ENCODE data around the gene TLR1. TPM values are rescaled to one million over a fixed set of nuclear protein-coding genes. Genes with fewer than 3 reads are reported as not detected.

Gene TLR1
- polyA plus RNA-seq, 1 experiment = 0.05 TPM

- Histone ChIP-seq H3K36me3 (ENCODE audit: control insufficient read depth, insufficient read depth, low read length) (no peaks in the 10 kb centered on the region), H3K27me3 (ENCODE audit: control insufficient read depth, insufficient read depth, low read length) (no peaks in the 10 kb centered on the region), H3K4me3 (ENCODE audit: low read depth, low read length) (no peak overlapping the region)
- CTCF ChIA-PET = interaction anchor here (0.6 to 4.6 kb wide), 10 partner anchors 8 to 329 kb away, joined by 3 to 33 read pairs (median 6); partner anchors contain the start of gene TLR10
- DNase-seq (ENCODE audit: low read depth) = no peak
- TF ChIP-seq CTCF (IDR thresholded peaks at IDR 0.05; ENCODE audit: insufficient read depth, low read depth, low read length) = no peak
- POLR2A ChIA-PET = no interaction called here
Observed at GRCh38 chr4:38805530-38806145, 1.0 kb upstream of the TLR1 start.

- no peak for DNase-seq (ENCODE audit: low read depth)
- no peaks in the 10 kb centered on the region for H3K36me3 ChIP-seq (ENCODE audit: control insufficient read depth, insufficient read depth, low read length)
- H3K27me3 ChIP-seq (ENCODE audit: control insufficient read depth, insufficient read depth, low read length) = no peaks in the 10 kb centered on the region
- POLR2A ChIA-PET = no interaction called here
- CTCF ChIA-PET = interaction anchor here (0.8 to 4.6 kb wide), 15 partner anchors 9 to 334 kb away, joined by 3 to 33 read pairs (median 4); partner anchors contain the start of gene TLR10
- no peak overlapping the region for H3K4me3 ChIP-seq (ENCODE audit: low read depth, low read length)
- TF ChIP-seq CTCF (IDR thresholded peaks at IDR 0.05; ENCODE audit: insufficient read depth, low read depth, low read length) = no peak
Observed at GRCh38 chr4:38803833-38804653, 548 bp downstream of the TLR1 start.

- Histone ChIP-seq H3K27me3 (ENCODE audit: control insufficient read depth, insufficient read depth, low read length) (no peaks in the 10 kb centered on the region), H3K36me3 (ENCODE audit: control insufficient read depth, insufficient read depth, low read length) (no peaks in the 10 kb centered on the region), H3K4me3 (ENCODE audit: low read depth, low read length) (no peak overlapping the region)
- TF ChIP-seq CTCF (IDR thresholded peaks at IDR 0.05; ENCODE audit: insufficient read depth, low read depth, low read length) = no peak
- CTCF ChIA-PET = interaction anchor here (0.9 to 4.6 kb wide), 6 partner anchors 12 to 44 kb away, joined by 4 to 33 read pairs (median 9); partner anchors contain the start of gene TLR10
- no peak for DNase-seq (ENCODE audit: low read depth)
- POLR2A ChIA-PET = no interaction called here
Observed at GRCh38 chr4:38802561-38803355, 1.8 kb downstream of the TLR1 start.

GRCh38 chr4:38800961-38801450, 3.6 kb downstream of the TLR1 start:
- ChIA-PET POLR2A (no interaction called here), CTCF (interaction anchor here (0.9 to 2.3 kb wide), 3 partner anchors 14 to 41 kb away, joined by 3 to 10 read pairs (median 4); partner anchors contain the start of gene TLR10)
- DNase-seq (ENCODE audit: low read depth) = no peak
- no peak for TF ChIP-seq CTCF (IDR thresholded peaks at IDR 0.05; ENCODE audit: insufficient read depth, low read depth, low read length)
- Histone ChIP-seq H3K36me3 (ENCODE audit: control insufficient read depth, insufficient read depth, low read length) (no peaks in the 10 kb centered on the region), H3K27me3 (ENCODE audit: control insufficient read depth, insufficient read depth, low read length) (peaks cover 1% of the 10 kb centered on the region; the same call in 1 of the 2 replicates), H3K4me3 (ENCODE audit: low read depth, low read length) (no peak overlapping the region)

All from BJ (cell line).